GM21825 (cell line): ENCODE results near the gene POLR2J.
"Not testable (repeated sequence)": the region's sequence is repeated elsewhere in the genome, so short reads cannot be mapped to it uniquely, and the experiment has no call there.

Experiments
- ATAC-seq: cut with Tn5 transposase; IDR thresholded peaks from one replicate; pipeline ENCODE4 v1.9.1; 2021; ENCODE audit warnings: mild to moderate bottlenecking, moderate library complexity; ENCODE audit not compliant: unreplicated experiment

POLR2J gene

GRCh38 chr7:102467581-102468477 lies 10.9 kb downstream of the POLR2J start:
- no peak for ATAC-seq

GRCh38 chr7:102466097-102466496 lies 12.6 kb downstream of the POLR2J start:
- ATAC-seq: no peak

GRCh38 chr7:102464577-102465280 lies 14.0 kb downstream of the POLR2J start, which contains the start of the genes ALKBH4 and LRWD1:
TSS of gene ALKBH4 (minus strand) at chr7:102464863. CDS start at chr7:102464836, 27 bp downstream.
TSS of gene LRWD1 (plus strand) at chr7:102464984. CDS start at chr7:102465081, 97 bp downstream.
- peak; percentile 91 for ATAC-seq

GRCh38 chr7:102463841-102464576 lies 14.7 kb downstream of the POLR2J start:
- ATAC-seq: no peak

GRCh38 chr7:102460467-102460866 lies 18.3 kb downstream of the POLR2J start:
- ATAC-seq: no peak

- ATAC-seq: no peak
These were observed 19.4 kb downstream of the POLR2J start for GRCh38 chr7:102459221-102459844.

GRCh38 chr7:102457352-102457924 lies 21.3 kb downstream of the POLR2J start:
- ATAC-seq: no peak

- ATAC-seq: no peak
These were observed 22.4 kb downstream of the POLR2J start for GRCh38 chr7:102456327-102456726.

GRCh38 chr7:102455596-102455995 lies 23.1 kb downstream of the POLR2J start:
- no peak for ATAC-seq

GRCh38 chr7:102454932-102455331 lies 23.8 kb downstream of the POLR2J start:
- ATAC-seq: not testable (repeated sequence)

GRCh38 chr7:102454468-102454867 lies 24.3 kb downstream of the POLR2J start:
- no peak for ATAC-seq

GRCh38 chr7:102453319-102453718 lies 25.4 kb downstream of the POLR2J start:
- ATAC-seq: no peak

- no peak for ATAC-seq
These were observed 26.3 kb downstream of the POLR2J start for GRCh38 chr7:102452451-102452850.

GRCh38 chr7:102451371-102452054 lies 27.2 kb downstream of the POLR2J start:
- ATAC-seq: no peak

GRCh38 chr7:102450242-102450641 lies 28.5 kb downstream of the POLR2J start:
- ATAC-seq: no peak

GRCh38 chr7:102449136-102449535 lies 29.6 kb downstream of the POLR2J start:
- no peak for ATAC-seq

GRCh38 chr7:102447311-102447710 lies 31.4 kb downstream of the POLR2J start:
- no peak for ATAC-seq

GRCh38 chr7:102446387-102447156 lies 32.1 kb downstream of the POLR2J start:
- ATAC-seq: no peak

- ATAC-seq: no peak
These were observed 33.0 kb downstream of the POLR2J start for GRCh38 chr7:102445674-102446071.
